ENCODE results near the gene TYMP. TPM values are rescaled to one million over a fixed set of nuclear protein-coding genes. Genes with fewer than 3 reads are reported as not detected.
A peak's percentile ranks its signal among the peaks of the same experiment; 100 is the strongest.

TYMP gene
- polyA plus RNA-seq, 6 donors from 2014 or later = 10.5 to 41.3 (median 18.0) TPM

DNA sequence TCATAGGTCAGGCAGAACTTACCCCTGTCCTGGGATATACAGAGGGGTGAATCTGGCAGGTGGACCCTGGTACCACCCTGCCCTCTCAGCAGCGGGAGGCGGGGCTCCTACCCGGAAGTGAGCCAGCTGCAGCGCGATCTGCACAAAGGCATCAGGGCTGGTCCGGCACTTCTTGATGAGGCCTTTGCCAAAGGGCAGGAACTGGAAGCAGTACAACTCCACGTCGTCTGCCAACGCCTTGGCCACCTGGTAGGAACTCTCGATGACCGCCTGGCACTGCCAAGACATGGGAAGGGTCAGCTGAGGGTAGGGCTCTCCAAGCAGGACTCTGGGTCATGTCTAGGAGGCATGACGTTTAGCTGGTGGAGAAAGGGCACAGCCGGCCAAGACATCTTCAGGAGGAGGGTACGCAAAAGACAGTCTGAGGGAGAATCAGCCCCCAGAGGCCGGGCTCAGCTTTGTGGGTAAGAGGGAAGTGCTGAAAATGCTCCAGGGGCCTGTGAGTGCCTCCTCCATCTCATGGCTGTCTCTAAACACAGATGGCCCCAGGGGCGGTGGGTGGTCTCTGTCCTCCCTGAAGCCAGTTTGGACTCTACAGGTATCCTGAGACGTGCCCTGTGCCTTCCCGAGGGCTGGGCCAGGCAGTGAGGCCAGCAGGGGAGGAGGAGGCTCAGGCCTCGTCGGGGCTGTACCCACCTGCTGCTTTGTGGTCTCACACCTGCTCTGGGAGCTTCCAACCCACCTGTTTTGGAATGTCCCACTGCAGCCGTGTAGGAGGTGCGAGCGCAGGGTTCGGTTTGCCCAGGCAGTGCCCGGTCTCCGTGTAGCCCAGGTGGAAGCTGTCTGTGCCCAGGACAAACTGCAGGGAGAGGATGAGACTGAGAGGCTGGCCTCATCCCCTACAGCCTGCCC is 41.7 kb upstream of the TYMP start:
- Mint-ChIP-seq H3K27ac (no peak overlapping the region), H3K4me1 (peaks cover 0 to 9% (median 0%) of the 10 kb centered on the region in 3 donors), H3K36me3 (no peaks in the 10 kb centered on the region), H3K9me3 (no peaks in the 10 kb centered on the region), H3K4me3 (no peak overlapping the region), H3K27me3 (peaks cover 0 to 5% (median 0%) of the 10 kb centered on the region in 3 donors)
- ATAC-seq (ENCODE audit: low read depth in 2 of 2) (no peak), DNase-seq (no peak)

DNA sequence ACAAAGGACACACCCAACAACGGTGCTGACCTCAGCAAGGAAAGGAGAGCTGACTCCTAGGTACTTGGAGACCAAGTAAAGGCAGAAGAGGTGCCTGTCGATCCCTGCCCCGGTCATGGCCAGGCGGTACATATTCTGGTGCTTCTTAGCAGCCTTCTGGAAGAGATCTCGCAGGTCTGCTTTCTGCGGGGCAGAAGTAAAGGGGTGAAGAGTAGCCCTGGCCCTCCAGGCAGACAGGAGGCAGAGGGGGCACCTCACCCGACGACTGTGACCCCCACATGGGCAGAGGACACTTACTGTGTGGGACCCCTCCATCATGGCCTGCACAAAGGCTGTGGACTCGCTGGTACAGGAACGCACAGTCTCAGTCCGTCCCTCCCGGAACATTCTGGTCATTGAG is 41.0 kb upstream of the TYMP start:
- Mint-ChIP-seq H3K4me3 (no peak overlapping the region), H3K27me3 (peaks cover 0 to 5% (median 0%) of the 10 kb centered on the region in 3 donors), H3K4me1 (peaks cover 0 to 9% (median 0%) of the 10 kb centered on the region in 3 donors), H3K27ac (no peak overlapping the region), H3K9me3 (no peaks in the 10 kb centered on the region), H3K36me3 (no peaks in the 10 kb centered on the region)
- ATAC-seq (ENCODE audit: low read depth in 2 of 2) (no peak), DNase-seq (no peak)

DNA sequence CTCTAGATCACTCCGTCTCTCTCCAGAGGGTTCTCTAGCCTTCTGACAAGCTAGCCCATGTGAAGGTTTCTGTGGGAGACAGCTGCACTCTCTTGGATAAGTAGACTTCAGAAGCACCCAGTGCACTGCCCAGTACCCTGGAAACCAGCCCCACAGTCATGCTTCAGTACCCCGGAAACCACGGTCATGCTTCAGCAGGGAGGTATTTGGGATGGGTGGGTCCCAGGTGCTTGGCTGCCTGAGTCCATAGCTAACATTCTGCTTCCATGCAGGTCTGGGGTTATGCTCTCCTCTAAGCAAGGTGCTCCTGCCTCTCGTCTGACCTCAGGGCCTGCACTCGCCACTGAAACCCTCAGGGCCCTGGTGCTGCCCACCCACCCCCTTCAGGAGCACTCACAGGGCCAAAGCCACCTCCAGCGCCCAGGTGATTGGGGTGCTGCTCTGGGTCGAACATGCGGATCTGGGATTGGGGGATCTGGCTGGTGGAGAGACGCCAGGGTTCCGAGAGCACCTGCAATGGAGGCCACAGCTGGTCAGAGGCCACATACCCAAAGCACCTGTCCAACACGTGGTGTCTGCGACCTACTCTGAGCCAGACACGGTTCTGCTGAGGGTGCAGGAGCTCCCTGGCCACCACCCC is 40.2 kb upstream of the TYMP start:
- no peak overlapping the region for H3K27ac Mint-ChIP-seq
- H3K27me3 Mint-ChIP-seq = peaks cover 0 to 5% (median 0%) of the 10 kb centered on the region in 3 donors
- no peak overlapping the region for H3K4me3 Mint-ChIP-seq
- H3K36me3 Mint-ChIP-seq = no peaks in the 10 kb centered on the region
- ATAC-seq (ENCODE audit: low read depth in 2 of 2) = no peak
- DNase-seq = no peak
- peaks cover 0 to 9% (median 0%) of the 10 kb centered on the region in 3 donors for H3K4me1 Mint-ChIP-seq
- no peaks in the 10 kb centered on the region for H3K9me3 Mint-ChIP-seq

DNA sequence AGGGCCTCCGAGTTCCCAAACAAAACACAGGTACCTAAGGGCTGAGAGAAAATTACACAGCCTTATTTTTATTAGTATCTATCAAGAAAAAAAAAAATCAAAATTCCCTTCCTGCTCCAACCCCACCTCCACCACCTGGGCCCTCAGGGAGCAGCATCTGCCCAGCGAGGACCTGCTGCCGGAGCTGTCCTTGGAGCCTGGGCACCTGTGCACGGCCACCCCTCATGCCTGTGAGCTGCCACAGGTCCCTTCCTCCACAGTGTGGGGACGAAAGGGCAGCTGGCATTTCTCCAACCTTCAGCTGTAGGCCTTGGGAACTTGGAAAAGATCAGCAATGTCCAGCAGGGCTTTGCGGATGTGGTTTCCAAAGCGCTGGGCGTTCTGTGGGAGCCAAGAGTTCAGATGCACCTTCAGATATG is 39.2 kb upstream of the TYMP start:
- Mint-ChIP-seq H3K27ac (no peak overlapping the region), H3K9me3 (no peaks in the 10 kb centered on the region), H3K4me3 (no peak overlapping the region), H3K36me3 (no peaks in the 10 kb centered on the region), H3K27me3 (peaks cover 0 to 5% (median 0%) of the 10 kb centered on the region in 3 donors), H3K4me1 (peaks cover 0 to 9% (median 0%) of the 10 kb centered on the region in 3 donors)
- no peak for DNase-seq
- ATAC-seq (ENCODE audit: low read depth in 2 of 2) = no peak

DNA sequence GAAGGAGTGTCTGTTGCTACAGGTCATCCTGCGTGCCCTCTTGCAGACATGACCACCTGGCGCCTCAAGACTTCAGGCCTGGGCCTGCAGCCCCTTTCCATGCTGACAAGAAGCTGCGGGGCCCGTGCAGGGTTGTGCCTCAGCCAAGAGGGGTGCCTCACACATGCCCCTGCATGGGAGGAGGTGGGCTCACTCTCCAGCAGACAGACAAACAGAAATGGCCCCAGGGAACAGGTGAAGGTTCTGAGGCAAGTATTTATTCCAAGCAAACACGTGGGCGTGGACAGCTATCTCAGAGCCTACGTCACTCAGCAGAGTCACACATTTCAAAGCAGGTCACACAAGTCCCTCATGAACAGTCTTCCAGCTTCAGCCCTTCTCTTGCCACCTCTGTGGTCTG is 38.8 kb upstream of the TYMP start:
- no peak for ATAC-seq (ENCODE audit: low read depth in 2 of 2)
- Mint-ChIP-seq H3K36me3 (no peaks in the 10 kb centered on the region), H3K9me3 (no peaks in the 10 kb centered on the region), H3K4me3 (no peak overlapping the region), H3K4me1 (peaks cover 0 to 13% (median under 1%) of the 10 kb centered on the region in 3 donors), H3K27me3 (peaks cover 0 to 5% (median 0%) of the 10 kb centered on the region in 3 donors), H3K27ac (no peak overlapping the region)
- DNase-seq = no peak

DNA sequence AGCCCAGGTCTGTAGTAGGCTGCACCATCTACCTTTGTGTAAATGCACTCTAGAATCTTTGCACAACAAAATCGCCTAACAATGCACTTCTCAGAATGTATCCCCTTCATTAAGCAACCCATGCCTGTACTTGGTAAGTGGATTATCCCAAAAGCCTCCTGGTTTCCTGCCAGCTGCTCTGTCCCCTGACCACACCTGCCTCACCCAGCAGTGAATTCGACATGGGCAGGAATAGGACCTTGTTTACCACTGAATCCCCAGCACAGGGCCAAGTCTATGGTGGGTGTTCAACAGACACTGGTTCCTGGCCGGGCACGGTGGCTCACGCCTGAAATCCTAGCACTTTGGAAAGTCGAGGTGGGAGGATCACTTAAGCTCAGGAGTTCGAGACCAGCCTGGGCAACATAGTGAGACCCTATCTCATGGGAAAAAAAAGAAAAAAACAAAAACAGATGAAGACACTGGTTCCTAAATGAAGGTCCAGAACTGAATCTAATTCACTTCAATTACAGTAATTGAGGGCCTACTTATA is 38.0 kb upstream of the TYMP start:
- Mint-ChIP-seq H3K4me1 (peaks cover 8 to 21% (median 9%) of the 10 kb centered on the region in 3 donors), H3K27me3 (peaks cover 0 to 5% (median 0%) of the 10 kb centered on the region in 3 donors), H3K9me3 (no peaks in the 10 kb centered on the region), H3K4me3 (no peak overlapping the region), H3K36me3 (no peaks in the 10 kb centered on the region), H3K27ac (no peak overlapping the region)
- ATAC-seq (ENCODE audit: low read depth in 2 of 2) (no peak), DNase-seq (no peak)

DNA sequence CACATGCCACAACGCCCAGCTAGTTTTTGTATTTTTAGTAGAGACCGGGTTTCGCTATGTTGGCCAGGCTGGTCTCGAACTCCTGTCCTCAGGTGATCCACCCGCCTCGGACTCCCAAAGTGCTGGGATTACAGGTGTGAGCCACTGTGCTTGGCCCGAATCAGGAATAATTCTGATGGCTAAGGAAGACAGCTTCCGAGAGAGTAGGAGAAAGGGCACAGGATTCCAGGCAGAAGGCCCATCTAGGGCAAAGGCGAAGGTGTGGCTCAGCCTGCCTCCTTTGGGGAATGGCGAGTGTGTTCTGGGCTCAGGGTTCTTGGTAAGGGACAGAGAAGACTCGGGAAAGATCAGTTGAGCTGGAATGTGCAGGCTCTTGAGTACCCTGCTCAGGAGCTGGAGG is 34.5 kb upstream of the TYMP start:
- ATAC-seq (ENCODE audit: low read depth in 2 of 2) = no peak
- no peak for DNase-seq
- peak overlapping the region in 3 of 8 donors; percentile 13 to 99 (median 40) for H3K4me3 Mint-ChIP-seq
- H3K9me3 Mint-ChIP-seq = no peaks in the 10 kb centered on the region
- peaks cover 17 to 24% (median 17%) of the 10 kb centered on the region in 3 donors for H3K4me1 Mint-ChIP-seq
- H3K36me3 Mint-ChIP-seq = no peaks in the 10 kb centered on the region
- peaks cover 0 to 11% (median 5%) of the 10 kb centered on the region in 3 donors for H3K27me3 Mint-ChIP-seq
- H3K27ac Mint-ChIP-seq = no peak overlapping the region

DNA sequence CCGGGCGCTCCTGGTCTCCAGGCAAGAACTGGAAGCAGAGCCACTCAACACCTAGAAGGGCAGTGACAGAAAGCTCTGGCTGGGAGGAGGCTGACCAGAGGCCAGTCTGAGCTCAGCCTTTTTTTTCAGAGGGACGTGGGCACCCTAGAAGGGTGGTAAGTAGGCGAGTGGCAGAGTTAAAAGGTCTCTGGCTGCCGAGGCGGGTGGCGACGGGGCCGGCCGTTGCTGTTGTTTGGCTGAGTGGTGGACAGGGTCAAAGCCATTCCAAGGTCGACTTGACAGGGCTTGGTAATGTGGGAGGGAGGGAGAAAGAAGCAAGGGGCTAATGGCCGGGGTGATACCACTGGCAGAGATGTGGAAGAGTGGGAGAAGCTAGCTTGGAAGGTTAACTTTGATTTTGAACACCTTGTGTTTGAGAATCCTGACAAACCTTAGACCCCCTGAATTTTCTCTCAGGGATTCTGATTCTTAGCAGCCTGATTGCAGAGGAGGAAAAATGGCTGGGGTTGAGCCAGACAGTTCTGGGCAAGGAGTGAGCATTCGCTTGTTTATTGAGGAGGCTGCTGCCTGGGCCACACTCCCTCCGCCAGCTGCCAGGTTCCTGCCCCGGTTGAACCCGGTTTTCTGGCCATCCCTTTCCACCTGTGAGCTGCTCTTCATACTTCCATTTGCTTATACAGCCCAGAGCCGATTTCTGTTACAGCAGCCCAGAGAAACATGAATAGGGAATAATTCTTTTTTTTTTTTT is 33.8 kb upstream of the TYMP start:
- DNase-seq (no peak), ATAC-seq (ENCODE audit: low read depth in 2 of 2) (no peak)
- H3K27ac Mint-ChIP-seq = peak overlapping the region in 3 of 6 donors; percentile 83 to 94 (median 89)
- H3K36me3 Mint-ChIP-seq = no peaks in the 10 kb centered on the region
- no peaks in the 10 kb centered on the region for H3K9me3 Mint-ChIP-seq
- H3K4me1 Mint-ChIP-seq = peaks cover 17 to 24% (median 17%) of the 10 kb centered on the region in 3 donors
- peak overlapping the region; percentile 86 to 99 (median 96) for H3K4me3 Mint-ChIP-seq
- H3K27me3 Mint-ChIP-seq = peaks cover 0 to 11% (median 8%) of the 10 kb centered on the region in 3 donors

DNA sequence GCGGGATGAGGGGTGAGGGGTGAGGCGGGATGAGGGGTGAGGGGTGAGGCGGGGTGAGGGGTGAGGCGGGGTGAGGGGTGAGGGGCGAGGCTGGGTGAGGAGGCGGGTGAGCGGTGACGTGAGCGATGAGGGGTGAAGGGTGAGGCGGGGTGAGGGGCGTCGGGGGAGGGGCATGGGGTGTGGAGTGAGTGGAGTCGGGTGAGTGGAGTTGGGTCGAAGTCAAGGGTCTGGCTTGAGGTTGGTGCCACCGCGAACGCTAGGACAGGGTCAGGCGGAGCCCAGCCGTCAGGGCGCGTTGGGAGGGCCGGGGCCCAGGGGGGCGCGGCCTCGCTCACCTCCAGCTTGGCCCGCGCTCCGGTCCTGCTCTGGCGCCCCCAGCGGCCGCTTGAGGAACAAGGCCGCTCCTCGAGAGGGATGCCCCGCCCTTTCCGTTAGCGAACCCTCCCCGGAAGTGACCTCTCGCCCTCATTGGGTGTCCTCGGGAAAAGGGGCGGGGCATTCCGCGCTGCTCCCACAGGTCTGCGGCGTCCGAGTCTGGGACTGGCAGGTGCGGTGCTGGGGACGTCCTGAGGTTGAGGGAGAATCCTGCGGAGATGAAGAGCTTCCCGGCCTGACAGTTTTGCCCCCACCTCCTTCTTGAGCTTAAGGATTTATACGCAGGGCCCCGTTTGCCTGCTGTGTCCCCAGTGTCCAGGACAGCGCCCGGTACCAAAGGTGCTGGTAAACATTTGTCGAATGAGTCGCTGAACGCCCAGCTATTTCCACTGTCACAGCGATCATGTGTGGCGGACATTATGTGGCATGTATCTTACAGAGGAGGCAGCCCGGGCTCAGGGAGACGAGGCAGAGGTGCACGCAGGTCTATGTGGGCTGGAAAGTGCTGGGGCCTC is 33.0 kb upstream of the TYMP start, which contains the start of gene SYCE3:
Gene SYCE3 (minus strand): TSS at position 397 of the 890 bp plus-strand sequence. CDS start 6,514 bp downstream, outside the sequence.
- peaks cover 17 to 24% (median 17%) of the 10 kb centered on the region in 3 donors for H3K4me1 Mint-ChIP-seq
- no peaks in the 10 kb centered on the region for H3K36me3 Mint-ChIP-seq
- peak within 1 kb of the TSS in 5 of 6 donors; percentile 68 to 94 (median 92) for H3K27ac Mint-ChIP-seq
- H3K4me3 Mint-ChIP-seq = peak within 1 kb of the TSS; percentile 86 to 99 (median 96)
- peak; percentile 97 for DNase-seq
- peak; percentile 89 to 96 for ATAC-seq (ENCODE audit: low read depth in 2 of 2)
- no peaks in the 10 kb centered on the region for H3K9me3 Mint-ChIP-seq
- H3K27me3 Mint-ChIP-seq = peaks cover 0 to 11% (median 8%) of the 10 kb centered on the region in 3 donors

DNA sequence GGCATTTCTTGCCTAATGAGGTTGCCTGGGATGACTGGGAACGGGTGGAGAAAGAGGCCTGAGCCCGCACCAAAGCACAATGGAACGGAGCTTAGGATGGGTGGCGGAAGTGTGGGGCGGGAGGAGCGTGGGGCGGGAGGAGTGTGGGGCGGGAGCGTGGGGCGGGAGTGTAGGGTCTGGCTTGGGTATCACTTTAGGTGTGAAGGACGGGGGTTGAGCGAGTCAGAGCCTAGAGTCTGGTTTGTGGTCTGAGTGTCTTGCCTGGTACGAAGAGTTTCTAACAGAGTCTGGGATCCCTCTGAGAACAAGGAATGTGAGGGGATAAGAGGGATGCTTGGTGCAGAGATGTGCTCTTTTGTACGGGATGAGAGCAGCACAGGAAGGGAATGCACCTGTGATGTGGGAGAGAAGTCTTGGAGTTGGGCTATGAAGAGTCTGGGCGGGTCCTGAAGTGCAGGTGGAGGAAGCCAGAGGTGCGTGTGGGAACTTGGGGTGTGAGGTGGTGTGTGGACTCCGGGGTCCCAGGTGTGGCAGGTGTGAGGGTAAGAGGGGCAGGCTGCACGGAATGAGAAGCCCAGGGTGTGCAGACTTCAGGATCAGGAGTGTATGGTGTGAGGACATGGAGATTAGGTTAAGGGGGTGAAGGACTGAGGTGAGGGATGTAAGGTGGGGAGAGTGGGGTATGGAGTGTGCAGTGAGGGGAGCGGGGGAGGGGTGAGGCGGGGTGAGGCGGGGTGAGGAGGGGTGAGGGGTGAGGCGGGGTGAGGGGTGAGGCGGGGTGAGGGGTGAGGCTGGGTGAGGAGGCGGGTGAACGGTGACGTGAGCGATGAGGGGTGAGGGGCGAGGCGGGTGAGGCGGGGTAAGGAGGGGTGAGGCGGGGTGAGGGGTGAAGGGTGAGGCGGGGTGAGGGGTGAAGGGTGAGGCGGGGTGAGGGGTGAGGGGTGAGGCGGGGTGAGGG is 31.9 kb upstream of the TYMP start:
- DNase-seq = no peak
- ATAC-seq (ENCODE audit: low read depth in 2 of 2) = no peak
- peaks cover 17 to 24% (median 17%) of the 10 kb centered on the region in 3 donors for H3K4me1 Mint-ChIP-seq
- peaks cover 0 to 9% (median 7%) of the 10 kb centered on the region in 3 donors for H3K27me3 Mint-ChIP-seq
- no peaks in the 10 kb centered on the region for H3K36me3 Mint-ChIP-seq
- H3K27ac Mint-ChIP-seq = peak overlapping the region in 5 of 6 donors; percentile 16 to 94 (median 61)
- H3K9me3 Mint-ChIP-seq = no peaks in the 10 kb centered on the region
- peak overlapping the region in 7 of 8 donors; percentile 16 to 82 (median 68) for H3K4me3 Mint-ChIP-seq

DNA sequence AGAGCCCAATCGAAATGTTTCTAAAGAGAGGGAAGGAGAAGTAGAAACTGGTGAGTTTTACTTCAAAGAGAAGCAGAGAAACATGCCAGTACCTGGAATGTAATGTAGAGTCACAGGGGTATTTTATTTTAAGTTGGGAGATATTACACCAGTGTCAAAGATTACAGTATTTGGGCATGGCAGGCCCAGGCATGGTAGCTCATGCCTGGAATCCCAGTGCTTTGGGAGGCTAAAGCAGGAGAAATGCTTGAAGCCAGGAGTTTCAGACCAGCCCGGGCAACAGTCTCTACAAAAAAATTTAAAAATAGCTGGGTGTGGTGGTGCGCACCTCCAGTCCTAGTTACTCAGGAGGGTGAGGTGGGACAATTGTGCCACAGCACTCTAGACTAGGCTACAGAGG is 30.2 kb upstream of the TYMP start:
- Mint-ChIP-seq H3K9me3 (no peaks in the 10 kb centered on the region), H3K4me3 (peak overlapping the region in 1 of 8 donors; percentile 31), H3K4me1 (peaks cover 17 to 24% (median 17%) of the 10 kb centered on the region in 3 donors), H3K27me3 (peaks cover 0 to 16% (median 6%) of the 10 kb centered on the region in 3 donors), H3K27ac (no peak overlapping the region), H3K36me3 (no peaks in the 10 kb centered on the region)
- DNase-seq (no peak), ATAC-seq (ENCODE audit: low read depth in 2 of 2) (no peak)

Measured in naive B cell (primary cell).